ENCODE measurements around the gene FOXF1.

The FOXF1 gene

DNA sequence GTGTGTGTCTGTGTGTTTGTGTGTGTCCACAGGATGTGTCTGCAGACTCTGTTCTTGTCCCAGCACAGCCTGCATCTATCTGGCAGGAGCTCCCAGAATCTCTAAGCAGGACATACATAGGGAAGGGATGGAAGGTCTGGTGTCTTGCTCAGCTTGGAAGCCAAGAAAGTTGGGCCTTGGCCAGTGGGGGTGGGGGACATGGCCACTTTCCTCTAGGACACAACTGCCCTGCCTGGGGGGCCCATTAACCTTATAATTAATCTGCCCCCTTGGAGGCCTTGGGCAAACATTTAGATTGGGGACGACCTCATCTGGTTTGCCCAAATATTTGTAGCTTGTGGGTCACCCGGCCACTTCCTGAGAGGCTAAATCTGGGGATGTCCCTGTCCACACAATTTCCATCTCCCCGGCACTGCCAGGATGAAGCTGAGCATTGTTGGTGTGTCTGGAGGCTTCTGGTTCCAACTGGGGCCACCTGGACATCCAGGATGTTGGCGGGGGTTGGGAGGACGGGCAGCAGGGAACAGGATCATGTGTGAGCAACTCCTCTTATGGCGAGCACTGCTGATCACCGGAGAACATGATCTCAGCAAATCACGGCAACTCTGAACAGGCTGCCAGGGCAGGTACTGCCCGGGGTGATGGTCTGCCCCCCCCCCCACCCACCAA is 17.2 kb upstream of the FOXF1 start:
- DNase-seq (ENCODE audit: low read depth) = no peak

DNA sequence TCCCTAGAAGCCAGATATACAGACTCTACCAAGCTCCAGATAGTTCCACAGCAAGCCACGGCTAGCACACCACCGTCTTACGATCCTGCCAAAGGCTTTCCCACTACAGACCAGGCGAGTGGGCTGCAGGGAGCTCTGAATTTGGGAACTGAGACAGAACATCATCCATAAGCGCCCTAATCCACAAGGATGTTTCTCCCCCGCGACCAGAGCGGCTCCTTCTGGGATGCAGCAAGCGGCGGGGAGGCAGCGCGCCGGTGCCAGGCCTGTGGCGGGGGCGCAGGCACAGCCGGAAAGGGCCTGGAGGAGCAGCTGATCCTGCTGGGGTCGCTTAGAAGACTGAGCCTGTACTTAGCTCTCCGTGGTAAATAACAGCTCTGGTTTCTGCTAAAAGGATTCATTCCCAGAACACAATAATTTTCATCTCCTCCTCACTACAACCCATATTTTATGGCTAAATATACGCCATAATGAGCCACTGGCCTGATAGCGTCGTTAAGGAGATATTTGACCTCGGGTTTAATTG is 16.2 kb upstream of the FOXF1 start:
- no peak for DNase-seq (ENCODE audit: low read depth)

DNA sequence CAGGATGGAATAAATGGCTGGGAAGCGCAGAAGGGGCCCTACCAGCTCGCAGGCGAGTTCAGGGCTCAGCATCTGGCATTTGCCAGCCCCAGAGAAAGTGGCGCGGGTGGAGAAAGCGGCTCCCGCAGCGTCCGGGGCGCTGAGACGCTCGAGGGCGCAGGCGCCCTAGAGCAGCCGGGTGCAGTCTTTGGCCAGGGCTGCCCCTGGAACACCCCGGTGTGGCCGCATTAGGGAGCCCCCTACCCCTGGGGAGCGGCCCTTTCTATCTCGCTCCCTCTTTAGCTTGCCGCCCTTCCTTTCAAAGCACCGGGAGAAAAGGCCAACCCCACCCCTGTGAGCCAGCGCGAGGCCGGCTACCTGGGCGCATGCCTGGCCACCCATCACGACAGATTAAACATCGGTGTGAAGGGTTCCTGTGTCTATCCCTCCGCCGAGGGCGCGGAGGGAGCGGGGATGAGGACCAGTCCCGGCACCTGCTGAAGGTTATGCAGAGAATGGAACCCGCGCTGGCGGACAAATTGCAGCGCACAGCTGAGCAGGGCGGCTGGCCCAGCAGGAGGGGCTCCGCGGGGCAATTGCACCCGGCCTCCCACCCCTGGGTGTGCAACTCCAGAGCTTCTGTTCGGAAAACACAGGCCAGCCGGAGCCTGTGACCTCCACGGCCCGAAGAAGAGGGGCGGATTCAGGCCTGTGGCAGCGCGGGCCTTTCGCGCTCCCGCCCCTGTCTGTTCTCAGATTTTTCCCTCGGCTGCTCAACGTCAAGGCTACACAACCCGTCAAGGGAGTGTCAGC is 15.6 kb upstream of the FOXF1 start:
- no peak for DNase-seq (ENCODE audit: low read depth)

DNA sequence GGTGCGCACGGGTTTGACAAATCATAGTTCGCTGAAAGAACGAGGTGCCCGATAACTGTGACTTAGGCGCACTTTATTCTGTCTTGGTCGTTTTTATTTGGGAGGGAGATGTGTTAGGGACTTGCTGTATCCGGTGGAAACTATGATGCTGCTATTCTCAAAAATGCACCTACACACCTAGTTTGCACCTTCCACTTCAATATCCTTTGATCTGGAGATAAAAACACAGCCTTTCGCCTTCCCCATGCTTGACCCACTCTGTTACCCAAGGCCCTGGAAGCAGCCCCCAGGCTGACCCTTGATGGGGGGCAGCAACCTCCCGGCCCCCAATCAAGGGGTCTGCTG is 15.0 kb upstream of the FOXF1 start:
- DNase-seq (ENCODE audit: low read depth) = no peak

DNA sequence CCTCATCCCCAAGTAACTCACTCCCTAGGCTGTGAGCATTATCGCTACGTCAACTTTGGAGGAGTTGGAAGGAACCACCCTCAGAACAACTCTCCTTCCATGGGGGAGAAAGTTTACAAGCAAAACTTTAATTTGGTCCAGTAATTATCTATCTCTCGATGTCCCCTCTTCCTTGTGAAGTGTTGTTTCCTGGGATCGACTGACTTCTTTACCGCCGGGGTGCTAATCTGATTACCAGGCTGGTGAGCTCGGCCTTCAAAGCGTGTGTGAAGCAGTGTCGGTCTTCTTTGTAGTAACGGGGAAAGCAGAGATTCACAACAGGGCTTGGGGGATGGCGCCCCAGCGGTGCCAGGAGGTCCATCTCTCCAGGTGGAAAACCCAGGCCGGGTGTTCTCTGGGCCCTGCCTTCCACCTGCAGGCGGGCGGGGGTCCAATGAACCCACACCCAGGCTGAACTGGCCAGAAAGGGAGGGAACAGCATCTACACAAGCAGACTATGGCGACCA is 14.5 kb upstream of the FOXF1 start:
- DNase-seq (ENCODE audit: low read depth) = no peak

DNA sequence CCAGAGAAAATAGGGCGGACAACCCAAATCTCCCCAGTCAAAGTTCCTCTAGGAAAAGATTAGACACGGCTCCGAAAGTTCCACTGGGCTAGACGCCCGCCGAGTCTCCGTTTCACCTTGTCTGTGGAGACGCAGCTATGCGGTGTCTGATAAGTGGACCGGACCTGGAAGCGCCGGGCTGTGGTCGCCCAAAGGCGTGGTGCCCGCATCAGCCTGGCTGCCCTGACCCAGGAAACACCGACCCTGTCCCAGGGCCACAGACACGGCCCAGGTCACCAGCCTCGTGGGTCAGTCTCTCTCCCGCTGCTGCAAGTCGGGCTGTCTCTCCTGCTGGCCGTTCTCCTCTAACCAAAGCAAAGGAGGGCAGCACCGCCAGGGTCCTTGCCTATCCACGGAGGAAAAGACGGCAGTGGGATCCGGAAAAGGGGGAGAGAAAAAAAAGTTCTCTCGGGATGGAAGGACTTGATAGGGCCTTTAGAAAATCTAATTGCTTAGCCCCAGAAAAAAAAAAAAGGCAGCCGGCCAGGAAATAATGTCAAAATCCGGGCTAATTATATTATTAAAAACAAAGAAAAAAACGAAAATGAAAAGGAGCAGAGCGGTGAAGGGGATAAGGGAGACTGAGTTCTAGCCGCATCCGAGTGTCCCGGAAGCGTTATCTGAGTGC is 13.9 kb upstream of the FOXF1 start:
- no peak for DNase-seq (ENCODE audit: low read depth)

DNA sequence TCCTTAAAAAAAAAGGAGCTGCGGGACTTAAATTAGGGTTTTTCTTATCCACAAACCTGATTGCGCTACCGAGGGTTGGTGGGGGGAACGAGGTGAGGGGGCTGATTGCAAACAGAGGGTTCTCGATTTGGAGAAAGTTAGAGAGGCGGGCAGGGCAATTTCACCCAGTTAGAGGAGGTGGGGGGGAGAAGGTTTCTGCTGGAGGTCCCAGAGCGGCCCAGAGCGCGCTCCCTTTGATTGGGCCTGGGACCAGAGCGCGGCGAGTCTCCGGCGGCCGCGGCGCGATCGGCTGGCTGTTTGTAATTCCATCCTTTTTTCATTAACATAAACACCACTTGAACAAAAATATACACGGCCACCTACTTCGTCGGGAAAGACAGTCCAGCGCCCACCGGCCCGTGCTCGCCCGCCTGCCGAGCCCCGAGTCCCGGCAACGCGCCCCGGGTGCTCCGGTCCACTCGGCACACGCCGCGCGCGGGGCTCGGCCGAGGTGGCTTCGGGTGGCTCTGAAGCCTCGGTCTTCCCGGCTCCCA is 13.3 kb upstream of the FOXF1 start:
- no peak for DNase-seq (ENCODE audit: low read depth)

DNA sequence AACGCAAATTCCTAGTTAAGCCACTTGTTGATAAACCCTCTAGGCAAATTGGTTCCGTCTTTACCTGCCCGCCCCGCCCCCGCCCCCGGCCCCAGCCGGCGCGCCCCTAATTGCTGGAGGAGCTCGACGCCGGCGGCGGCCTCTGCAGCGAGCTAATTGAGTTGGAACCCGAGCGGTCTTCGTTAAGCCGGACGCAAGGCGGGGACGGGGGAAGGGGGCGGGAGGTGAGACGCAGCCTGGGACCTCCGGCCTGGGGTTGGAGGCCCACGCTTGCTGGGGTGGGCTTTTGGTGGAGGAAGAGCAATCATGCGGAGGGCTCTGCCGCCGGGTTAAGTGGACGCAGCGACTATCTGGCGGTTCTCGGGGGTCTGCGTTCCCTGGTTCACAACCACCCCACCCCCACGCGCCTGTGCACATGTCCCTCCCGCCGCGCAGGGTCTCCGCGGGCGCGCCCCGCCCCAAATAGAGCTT is 12.7 kb upstream of the FOXF1 start:
- no peak for DNase-seq (ENCODE audit: low read depth)

DNA sequence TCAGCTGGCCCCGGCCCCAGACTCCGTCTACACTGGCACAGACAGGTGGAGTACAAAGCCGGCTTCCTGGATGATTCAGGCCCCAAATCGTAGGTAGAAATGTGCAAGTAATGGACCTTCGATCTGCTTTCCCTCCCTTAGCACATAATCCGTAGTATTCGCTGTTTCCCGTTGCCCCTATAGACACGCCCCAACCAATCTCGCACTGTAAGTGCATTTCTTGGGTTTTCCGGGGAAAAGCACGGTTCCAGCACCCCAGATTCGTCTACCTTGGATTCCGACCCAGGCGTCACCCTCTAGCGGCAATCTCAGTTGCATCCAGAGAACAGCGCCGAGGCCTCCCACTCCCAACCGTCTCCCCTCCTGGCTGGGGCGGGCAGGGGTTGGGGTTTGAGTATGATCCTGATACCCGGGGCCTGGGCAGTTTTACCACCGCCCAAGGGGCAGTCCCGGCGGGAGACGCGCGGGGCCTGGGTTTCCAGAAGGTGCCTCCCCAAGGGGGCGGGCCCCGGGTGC is 12.1 kb upstream of the FOXF1 start:
- DNase-seq (ENCODE audit: low read depth) = no peak

DNA sequence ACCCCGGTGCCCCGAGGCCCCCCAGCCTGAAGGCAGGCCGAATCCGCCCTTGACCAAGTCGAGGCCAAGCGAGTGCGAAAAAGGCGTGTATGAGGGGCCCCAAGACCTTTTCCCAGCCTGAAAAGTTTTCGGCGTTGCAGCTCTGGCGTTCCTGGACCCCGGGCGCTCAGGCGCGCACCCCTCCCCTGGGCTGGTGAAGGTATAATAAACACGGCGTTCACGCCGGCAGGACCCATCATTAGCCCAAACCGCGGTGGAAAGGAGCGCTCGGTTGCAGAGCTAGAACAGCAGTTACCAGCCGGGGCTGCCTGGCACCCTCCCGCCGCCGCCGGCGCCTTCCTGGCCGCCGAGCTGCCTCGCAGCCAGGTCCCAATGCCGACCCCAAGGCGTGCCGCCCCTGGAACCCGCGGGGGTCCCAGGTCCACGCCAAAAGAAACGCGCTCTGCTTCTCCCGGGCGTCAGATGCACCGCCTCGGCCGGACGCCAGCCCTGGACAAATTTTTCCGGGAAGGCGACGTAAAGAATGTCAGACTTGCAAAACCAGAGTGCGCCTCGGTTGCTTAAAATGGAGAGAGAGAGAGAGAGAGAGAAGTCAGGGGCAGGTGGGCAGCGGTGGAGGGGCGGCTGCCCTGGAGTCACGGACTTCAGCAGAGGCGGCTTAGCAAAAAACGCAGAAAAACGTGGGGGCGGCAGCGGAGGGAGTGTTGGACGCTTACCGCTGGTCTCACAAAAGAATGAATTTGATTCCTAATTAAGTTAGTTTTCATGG is 11.5 kb upstream of the FOXF1 start:
- DNase-seq (ENCODE audit: low read depth) = no peak

DNA sequence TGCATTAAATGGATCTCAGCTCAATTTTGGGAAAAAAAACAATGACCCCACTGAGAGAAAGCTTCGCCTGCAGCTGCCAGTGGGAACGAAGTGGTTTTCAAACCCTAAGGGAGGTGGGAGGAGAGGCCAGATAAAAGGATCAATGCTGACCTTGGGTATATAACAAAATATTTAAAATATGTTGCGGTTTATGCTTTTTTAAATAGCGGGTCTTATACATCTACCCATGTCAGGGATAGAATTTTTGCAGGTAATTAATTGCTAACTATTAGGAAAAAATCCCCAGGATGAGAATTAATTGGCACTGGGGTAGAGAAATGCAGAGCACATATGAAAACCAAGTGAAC is 10.9 kb upstream of the FOXF1 start:
- DNase-seq (ENCODE audit: low read depth) = no peak

DNA sequence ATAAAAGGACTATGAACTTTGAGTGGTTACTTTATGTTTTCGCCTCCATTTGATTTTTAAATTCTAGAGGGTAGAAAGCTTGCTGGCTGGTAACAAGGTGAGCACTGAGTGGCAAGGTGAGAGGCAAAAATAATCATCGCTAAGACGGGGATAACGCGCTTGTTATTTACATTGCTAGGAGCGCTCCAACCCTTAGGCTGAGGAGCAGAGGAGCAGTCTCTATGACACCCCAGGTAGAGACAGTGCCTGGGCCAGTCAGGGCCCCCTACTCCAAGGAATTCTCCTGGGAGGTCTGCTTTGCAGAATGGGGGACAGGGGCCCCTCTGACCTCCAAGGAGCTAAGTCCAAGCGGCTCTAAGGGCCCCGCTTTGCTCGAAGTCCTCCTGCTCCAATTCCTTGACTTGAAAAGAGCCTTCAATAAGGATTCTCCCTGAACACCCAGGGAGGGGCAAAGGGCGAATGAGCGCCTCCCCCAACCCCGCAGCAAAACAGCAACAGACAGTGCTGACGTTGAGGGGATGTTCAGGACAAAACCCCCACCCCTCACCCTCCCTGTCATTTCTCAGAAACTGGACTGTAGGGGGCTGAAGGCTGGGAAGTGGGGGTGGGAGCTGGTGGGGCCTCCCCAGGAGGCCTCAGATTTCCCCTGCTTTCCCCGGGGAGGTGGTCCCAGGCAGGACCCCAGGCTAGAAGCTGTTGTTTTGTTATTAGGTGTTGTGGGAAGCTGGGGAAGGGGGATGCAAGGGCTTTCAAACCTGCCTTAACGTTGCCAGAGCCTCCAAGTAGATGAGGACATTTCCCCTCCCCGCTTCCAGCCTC is 10.2 kb upstream of the FOXF1 start:
- DNase-seq (ENCODE audit: low read depth) = no peak

DNA sequence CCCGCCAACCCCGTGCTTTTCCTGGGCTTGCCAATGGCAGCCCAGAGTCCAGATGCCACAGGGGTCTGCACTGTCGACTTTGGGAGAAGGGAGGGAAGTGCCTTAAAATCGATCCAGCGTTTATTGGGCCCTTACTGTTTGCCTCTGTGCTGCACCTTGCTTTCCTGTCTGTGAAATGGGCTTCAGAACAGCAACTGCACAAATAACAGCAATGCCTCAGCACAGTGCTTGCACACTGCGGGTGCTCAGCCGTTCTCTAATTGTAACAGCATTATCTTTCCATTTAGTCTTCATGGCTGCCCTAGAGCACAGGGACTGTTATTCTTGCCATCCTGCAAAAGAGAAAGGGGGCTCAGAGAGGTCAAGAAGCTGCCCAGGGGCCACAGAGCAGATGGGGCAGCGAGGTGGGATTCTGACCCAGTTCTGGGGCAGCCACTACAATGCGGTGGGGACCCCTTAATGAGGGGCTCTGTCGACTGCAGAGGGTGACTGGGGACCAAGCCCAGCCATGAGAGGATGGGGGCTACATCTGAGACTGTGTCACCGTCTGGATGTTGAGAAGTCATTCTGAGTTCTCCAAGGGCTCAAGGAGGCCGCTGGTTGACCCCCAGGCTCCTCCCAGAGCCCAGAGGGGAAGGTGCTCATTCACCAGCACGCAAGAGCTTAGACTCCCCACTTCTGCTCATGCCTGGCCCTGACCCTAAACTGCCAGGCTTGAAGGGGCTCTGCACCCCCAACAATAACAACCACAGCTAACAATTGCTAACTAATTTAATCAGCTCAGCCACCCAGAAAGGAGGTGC is 9.4 kb upstream of the FOXF1 start:
- no peak for DNase-seq (ENCODE audit: low read depth)

DNA sequence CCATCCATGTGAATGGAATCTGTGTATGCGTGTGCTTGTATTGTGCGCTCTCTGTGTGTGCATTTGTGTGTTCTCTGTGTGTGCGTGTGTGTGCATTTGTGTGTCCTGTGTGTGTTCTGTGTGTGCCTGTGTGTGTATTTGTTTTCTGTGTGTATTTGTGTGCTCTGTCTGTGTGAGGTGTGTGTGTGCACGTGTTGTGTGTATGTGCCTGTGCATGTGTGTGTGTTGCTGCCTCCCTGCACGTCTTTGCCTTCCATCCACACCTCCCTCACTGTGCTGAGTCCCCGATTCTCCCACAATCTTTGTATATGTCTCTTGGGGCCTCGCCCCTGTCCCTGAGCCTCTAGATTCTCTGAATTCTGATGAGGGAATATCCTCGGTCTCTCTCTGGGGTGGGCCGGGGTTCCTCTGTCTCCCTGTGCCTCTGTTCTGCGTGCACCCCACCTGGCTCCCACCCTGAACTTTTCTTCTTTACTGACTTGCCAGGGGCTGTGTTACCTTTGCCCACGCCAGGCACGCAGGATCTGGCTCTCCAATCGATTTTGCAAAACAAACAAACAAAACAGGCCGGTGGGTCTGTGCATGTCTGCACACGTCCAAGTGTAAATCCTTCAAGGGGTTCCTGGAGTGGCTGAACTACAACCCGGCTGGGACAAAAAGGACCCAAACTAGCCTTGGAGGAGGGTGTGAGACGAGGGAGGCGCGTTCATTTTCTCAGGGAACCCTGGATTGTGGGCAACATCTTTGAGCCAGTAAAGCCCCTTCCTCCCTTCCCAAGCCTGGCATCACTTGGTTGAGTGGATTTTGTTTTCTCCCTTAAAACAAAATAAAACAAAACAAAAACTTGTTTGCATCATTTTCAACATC is 8.1 kb upstream of the FOXF1 start:
- no peak for DNase-seq (ENCODE audit: low read depth)

DNA sequence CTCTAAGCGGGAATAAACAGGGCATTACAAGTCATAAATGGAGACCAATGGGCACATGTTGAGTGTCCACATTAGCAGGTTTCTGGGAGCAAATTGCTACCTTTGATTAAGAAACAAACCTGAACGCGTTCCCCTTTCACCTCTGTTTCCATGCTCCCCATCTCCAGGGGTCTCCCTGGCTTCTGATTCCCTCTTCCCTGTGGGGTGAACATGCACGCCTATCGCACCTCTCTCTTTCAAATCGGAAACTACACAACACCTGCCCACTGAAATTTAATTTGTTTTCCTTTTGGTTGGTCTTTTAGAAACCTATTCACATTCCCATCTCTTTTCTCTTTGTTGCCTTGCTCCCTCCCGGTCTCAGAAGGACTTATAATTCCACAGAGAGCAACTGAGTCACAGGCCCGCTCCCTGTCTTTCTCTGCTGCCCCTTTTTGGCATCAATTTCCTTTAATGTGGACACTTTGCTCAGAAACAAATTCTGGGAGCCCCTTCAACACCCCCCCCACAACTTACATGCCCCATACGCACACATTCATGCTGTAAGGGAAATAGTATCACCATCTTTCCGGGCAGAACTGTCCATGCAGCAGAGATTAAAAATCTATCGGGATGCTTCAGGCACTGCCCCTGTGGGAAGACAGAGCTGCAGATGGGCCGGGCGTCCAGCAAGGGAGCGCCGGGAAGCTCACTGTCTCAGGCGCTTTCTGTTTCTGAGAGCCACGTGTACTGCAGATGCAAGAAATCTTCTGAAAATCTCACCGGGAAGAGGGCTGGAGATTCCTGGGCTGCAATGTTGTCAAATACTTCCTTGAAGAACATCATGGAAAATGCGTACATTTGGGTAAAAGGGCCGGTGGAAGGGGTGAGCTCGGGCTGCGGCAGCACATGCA is 7.2 kb upstream of the FOXF1 start:
- DNase-seq (ENCODE audit: low read depth) = no peak

DNA sequence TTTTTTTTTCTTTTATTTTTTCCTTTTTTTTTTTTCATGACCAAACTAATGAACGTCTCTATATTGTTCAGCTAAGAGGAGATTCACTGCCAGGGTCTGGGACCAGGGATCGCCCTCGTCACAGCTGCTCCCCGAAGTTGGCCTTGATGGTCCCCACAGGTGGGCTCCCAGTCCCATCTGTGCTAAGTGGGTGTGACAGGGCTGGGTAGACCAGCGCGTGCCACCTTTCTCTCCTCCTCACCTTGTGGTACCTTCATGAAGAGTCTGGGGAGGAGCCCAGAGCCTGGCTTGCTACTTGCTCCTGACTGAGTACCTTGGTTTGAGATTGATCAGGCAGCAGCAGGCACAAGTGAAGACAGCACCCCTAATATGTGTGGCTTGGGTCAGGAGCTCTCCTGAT is 6.5 kb upstream of the FOXF1 start:
- no peak for DNase-seq (ENCODE audit: low read depth)

DNA sequence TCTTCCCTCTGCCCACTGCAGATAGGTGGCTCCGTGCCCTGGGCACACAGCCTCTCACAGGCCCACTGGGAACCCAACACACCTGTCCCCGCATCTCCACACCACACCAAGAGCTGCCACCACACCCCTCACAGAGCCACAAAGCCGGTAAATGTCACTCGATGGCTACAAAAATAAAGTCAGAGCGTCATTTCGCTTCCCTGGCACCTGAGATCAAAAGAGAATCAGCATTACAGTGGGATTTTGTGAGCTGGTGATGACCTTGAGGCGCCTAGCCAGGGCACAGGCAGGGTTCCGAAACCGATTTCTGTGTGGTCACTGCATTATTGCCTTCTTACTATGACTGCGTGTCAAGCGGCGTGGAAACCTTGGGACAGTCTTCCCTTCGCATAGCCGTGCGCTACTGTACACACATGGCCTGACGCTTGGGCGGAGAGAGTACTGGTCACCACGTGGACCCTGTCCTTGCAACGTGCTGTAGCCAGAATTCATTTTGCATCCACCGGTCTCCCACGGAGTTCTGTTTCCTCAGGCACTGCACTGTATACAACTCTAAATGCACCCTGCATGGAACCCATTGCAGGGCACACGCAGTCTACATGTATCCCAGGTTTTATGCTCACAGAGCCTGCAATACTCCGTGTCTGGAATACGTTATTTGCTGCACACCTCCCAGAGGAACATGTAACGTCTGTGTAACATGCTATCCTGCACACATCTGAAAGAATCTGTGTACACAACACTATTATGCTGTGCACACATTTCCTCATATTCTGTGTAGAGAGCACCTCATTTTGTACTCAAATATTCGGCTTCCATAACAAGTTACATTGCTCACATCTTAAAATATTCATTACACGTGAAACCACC is 5.8 kb upstream of the FOXF1 start:
- no peak for DNase-seq (ENCODE audit: low read depth)

All from non-pigmented ciliary epithelial cell (primary cell).